Astrocyte (in vitro differentiated cells and primary cell): ENCODE measurements around the gene MYL6. TPM values are rescaled to one million over a fixed set of nuclear protein-coding genes. Genes with fewer than 3 reads are reported as not detected.

ENCODE experiments used
- DNase-seq: peaks from one replicate; pipeline ENCODE4 v3.0.0-alpha.2; 2010; ENCODE audit warnings: low read depth
- FAIRE-seq: peaks from 2 replicates; lab custom pipeline; 2011; peaks lifted over from hg19 to GRCh38; lab: Jason Lieb, UNC
- H2AFZ ChIP-seq: 2 replicates; pipeline ENCODE4 v1.6.0; 2012; ENCODE audit warnings: low read depth, low read length, inconsistent platforms
- H3K27ac ChIP-seq: 2 replicates; pipeline ENCODE4 v1.5.1; 2011; ENCODE audit warnings: low read depth, low read length, inconsistent platforms
- H3K27me3 ChIP-seq: 2 replicates; pipeline ENCODE4 v1.6.0; 2011; ENCODE audit warnings: low read length, inconsistent platforms; ENCODE audit not compliant: insufficient read depth
- H3K36me3 ChIP-seq: 2 replicates; pipeline ENCODE4 v1.5.1; 2011; ENCODE audit warnings: low read length, inconsistent platforms; ENCODE audit not compliant: insufficient read depth
- H3K4me1 ChIP-seq: 2 replicates; pipeline ENCODE4 v1.5.1; 2011; ENCODE audit warnings: low read length, inconsistent platforms; ENCODE audit not compliant: insufficient read depth
- H3K4me2 ChIP-seq: 2 replicates; pipeline ENCODE4 v1.6.0; 2012; ENCODE audit warnings: low read length, inconsistent platforms
- H3K4me3 ChIP-seq: 2 replicates; pipeline ENCODE4 v1.5.1; 2011; ENCODE audit warnings: low read depth, mild to moderate bottlenecking, low read length, inconsistent platforms; ENCODE audit not compliant: insufficient read depth
- H3K79me2 ChIP-seq: 2 replicates; pipeline ENCODE4 v1.6.0; 2012; ENCODE audit warnings: mild to moderate bottlenecking, low read length, inconsistent platforms; ENCODE audit not compliant: insufficient read depth
- H3K9ac ChIP-seq: 2 replicates; pipeline ENCODE4 v1.6.0; 2012; ENCODE audit warnings: mild to moderate bottlenecking, low read length, inconsistent platforms
- H3K9me3 ChIP-seq: 2 replicates; pipeline ENCODE4 v1.5.1; 2012; ENCODE audit warnings: low read depth, mild to moderate bottlenecking, low read length, inconsistent platforms; ENCODE audit not compliant: insufficient read depth
- H4K20me1 ChIP-seq: 2 replicates; pipeline ENCODE4 v1.6.0; 2012; ENCODE audit warnings: low read length, inconsistent platforms; ENCODE audit not compliant: insufficient read depth
- H3K27ac Mint-ChIP-seq: one replicate; pipeline ENCODE4 v1.8.0; 2021; ENCODE audit warnings: mild to moderate bottlenecking, mixed read lengths; ENCODE audit not compliant: unreplicated experiment
- H3K27me3 Mint-ChIP-seq: one replicate; pipeline ENCODE4 v1.8.0; 2021; ENCODE audit warnings: low read depth, mixed read lengths; ENCODE audit not compliant: unreplicated experiment
- H3K36me3 Mint-ChIP-seq: one replicate; pipeline ENCODE4 v1.8.0; 2021; ENCODE audit warnings: low read depth, mixed read lengths; ENCODE audit not compliant: unreplicated experiment
- H3K4me1 Mint-ChIP-seq: one replicate; pipeline ENCODE4 v1.8.0; 2021; ENCODE audit warnings: low read depth, mixed read lengths; ENCODE audit not compliant: unreplicated experiment
- H3K4me3 Mint-ChIP-seq: one replicate; pipeline ENCODE4 v1.8.0; 2021; ENCODE audit warnings: mild to moderate bottlenecking, moderate library complexity, mixed read lengths; ENCODE audit not compliant: unreplicated experiment
- H3K9me3 Mint-ChIP-seq: one replicate; pipeline ENCODE4 v1.8.0; 2021; ENCODE audit warnings: mild to moderate bottlenecking, mixed read lengths; ENCODE audit not compliant: unreplicated experiment
- CTCF ChIP-seq: IDR thresholded peaks from 2 replicates; pipeline ENCODE4 v1.5.1; 2011; ENCODE audit warnings: low read depth, mild to moderate bottlenecking, inconsistent platforms, low read length, moderate library complexity; ENCODE audit not compliant: insufficient read depth
- EZH2 ChIP-seq: IDR thresholded peaks from 2 replicates; pipeline ENCODE4 v1.6.1; 2012; ENCODE audit warnings: mild to moderate bottlenecking, low read length, inconsistent platforms; ENCODE audit not compliant: insufficient read depth
- total RNA-seq: library from RNA; stranded (reverse); gene quantifications from 2 replicates; pipeline ENCODE4 v1.2.1, GENCODE V29; 2021

MYL6 gene
- total RNA-seq, 1 donor from 2014 or later = 2,685 TPM

GRCh38 chr12:56117778-56118687 is 40.1 kb upstream of the MYL6 start, which contains the start of gene ZC3H10:
Gene ZC3H10, plus strand, starts transcription at chr12:56118266. Its CDS starts 2,297 bp downstream, at chr12:56120563.
- H3K36me3 Mint-ChIP-seq = peaks cover 23% of the 10 kb centered on the region
- peaks cover 11% of the 10 kb centered on the region for H4K20me1 ChIP-seq
- H3K79me2 ChIP-seq = peaks cover 23% of the 10 kb centered on the region
- H3K4me2 ChIP-seq = peak within 1 kb of the TSS; percentile 98
- peaks cover 10% of the 10 kb centered on the region for H3K36me3 ChIP-seq
- H3K9me3 ChIP-seq = no peaks in the 10 kb centered on the region
- peak within 1 kb of the TSS; percentile 96 for H3K4me3 Mint-ChIP-seq
- peak within 1 kb of the TSS; percentile 97 for H3K27ac Mint-ChIP-seq
- H3K4me1 Mint-ChIP-seq = peaks cover 22% of the 10 kb centered on the region
- H3K4me1 ChIP-seq = peaks cover 24% of the 10 kb centered on the region
- H2AFZ ChIP-seq = peak within 1 kb of the TSS; percentile 72
- DNase-seq (peak; percentile 99), FAIRE-seq (peak; percentile 9)
- H3K27ac ChIP-seq = peak within 1 kb of the TSS; percentile 91
- TF ChIP-seq CTCF (no peak), EZH2 (no peak)
- H3K27me3 ChIP-seq = no peaks in the 10 kb centered on the region
- H3K27me3 Mint-ChIP-seq = no peaks in the 10 kb centered on the region
- no peaks in the 10 kb centered on the region for H3K9me3 Mint-ChIP-seq
- peak within 1 kb of the TSS; percentile 99 for H3K4me3 ChIP-seq
- peak within 1 kb of the TSS; percentile 98 for H3K9ac ChIP-seq

GRCh38 chr12:56118688-56119357 is 39.3 kb upstream of the MYL6 start:
- Mint-ChIP-seq H3K27ac (peak overlapping the region; percentile 93), H3K27me3 (no peaks in the 10 kb centered on the region), H3K4me3 (peak overlapping the region; percentile 96), H3K9me3 (no peaks in the 10 kb centered on the region), H3K36me3 (peaks cover 21% of the 10 kb centered on the region), H3K4me1 (peaks cover 22% of the 10 kb centered on the region)
- H4K20me1 ChIP-seq = peaks cover 11% of the 10 kb centered on the region
- H3K9ac ChIP-seq = peak overlapping the region; percentile 98
- peak overlapping the region; percentile 72 for H2AFZ ChIP-seq
- DNase-seq (no peak), FAIRE-seq (no peak)
- peak overlapping the region; percentile 98 for H3K4me2 ChIP-seq
- peaks cover 6% of the 10 kb centered on the region for H3K36me3 ChIP-seq
- peaks cover 24% of the 10 kb centered on the region for H3K4me1 ChIP-seq
- no peaks in the 10 kb centered on the region for H3K9me3 ChIP-seq
- peak overlapping the region; percentile 69 for H3K27ac ChIP-seq
- TF ChIP-seq CTCF (no peak), EZH2 (no peak)
- peaks cover 23% of the 10 kb centered on the region for H3K79me2 ChIP-seq
- H3K27me3 ChIP-seq = no peaks in the 10 kb centered on the region
- peak overlapping the region; percentile 99 for H3K4me3 ChIP-seq
